ENCODE results near the gene ZNF777. TPM values are rescaled to one million over a fixed set of nuclear protein-coding genes. Genes with fewer than 3 reads are reported as not detected.
A peak's percentile ranks its signal among the peaks of the same experiment; 100 is the strongest.

ZNF777 gene
- total and polyA plus RNA-seq, 9 of the 15 experiments (the other 6 are each of a cell fraction or from before 2014, with no cell fraction given): 0.11 to 32.6 (median 9.0) TPM

DNA sequence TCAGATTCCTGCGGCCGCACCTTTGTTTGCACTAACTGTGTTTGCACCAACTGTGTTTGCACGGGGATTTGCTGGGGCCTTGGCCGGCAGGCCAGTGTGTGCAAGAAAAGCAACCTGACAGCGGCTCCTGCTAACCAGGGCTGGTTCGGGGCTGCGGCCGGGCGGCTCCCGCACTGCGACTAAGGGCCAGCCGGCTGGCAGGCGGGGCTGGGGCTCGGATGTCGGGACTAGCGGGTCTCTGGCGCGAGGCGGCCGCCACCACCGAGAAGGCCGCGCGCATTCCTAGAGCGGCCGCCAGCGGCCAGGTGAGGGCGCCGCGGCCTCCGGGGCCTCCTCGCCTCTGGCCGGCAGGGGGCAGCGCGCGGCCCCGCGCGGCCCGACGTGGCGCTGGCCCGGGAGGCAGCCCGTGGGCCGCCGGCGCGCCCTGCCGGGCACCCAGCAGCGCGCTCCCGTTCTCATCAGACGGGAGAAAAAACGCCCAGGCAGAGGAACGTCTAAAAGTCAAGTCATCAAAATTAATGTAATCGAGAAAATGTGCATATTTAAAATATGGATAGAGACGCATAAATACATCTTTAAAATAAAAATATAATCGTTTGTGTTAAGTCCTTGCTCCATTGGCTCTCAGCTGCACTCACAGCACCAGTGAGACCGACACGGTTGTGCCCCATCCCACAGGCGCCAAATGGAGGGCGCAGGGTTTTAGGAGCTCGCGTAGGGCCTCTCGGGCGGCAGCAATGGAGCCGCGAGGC is 38.5 kb downstream of the ZNF777 start (continued):
- TF ChIP-seq ZKSCAN8 (CRISPR knock-in tag; IDR thresholded peaks at IDR 0.05): no peak
- peak in 1 of 2 experiments; percentile 27; a peak in 1 of 4 replicates for TF ChIP-seq SRF (CRISPR knock-in tag; IDR thresholded peaks at IDR 0.05)
- no peak for TF ChIP-seq ZNF707 (CRISPR knock-in tag; conservative IDR thresholded peaks at IDR 0.05)
- 0 out of 2 replicates have a peak, but pooled peaks have one; percentile 13 for TF ChIP-seq HIVEP1 (CRISPR knock-in tag; IDR thresholded peaks at IDR 0.05)
- no peak for TF ChIP-seq ELF2 (CRISPR knock-in tag; IDR thresholded peaks at IDR 0.05)
- peak in 1 of 3 experiments; percentile 38; a peak in 1 of 6 replicates for TF ChIP-seq ZBTB11 (CRISPR knock-in tag; IDR thresholded peaks at IDR 0.05)
- TF ChIP-seq, protein P1, sequence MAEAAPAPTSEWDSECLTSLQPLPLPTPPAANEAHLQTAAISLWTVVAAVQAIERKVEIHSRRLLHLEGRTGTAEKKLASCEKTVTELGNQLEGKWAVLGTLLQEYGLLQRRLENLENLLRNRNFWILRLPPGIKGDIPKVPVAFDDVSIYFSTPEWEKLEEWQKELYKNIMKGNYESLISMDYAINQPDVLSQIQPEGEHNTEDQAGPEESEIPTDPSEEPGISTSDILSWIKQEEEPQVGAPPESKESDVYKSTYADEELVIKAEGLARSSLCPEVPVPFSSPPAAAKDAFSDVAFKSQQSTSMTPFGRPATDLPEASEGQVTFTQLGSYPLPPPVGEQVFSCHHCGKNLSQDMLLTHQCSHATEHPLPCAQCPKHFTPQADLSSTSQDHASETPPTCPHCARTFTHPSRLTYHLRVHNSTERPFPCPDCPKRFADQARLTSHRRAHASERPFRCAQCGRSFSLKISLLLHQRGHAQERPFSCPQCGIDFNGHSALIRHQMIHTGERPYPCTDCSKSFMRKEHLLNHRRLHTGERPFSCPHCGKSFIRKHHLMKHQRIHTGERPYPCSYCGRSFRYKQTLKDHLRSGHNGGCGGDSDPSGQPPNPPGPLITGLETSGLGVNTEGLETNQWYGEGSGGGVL (CRISPR knock-in tag; IDR thresholded peaks at IDR 0.05): no peak
- no peak for TF ChIP-seq RBM34 (IDR thresholded peaks at IDR 0.05; ENCODE audit: borderline replicate concordance, insufficient read depth, low read length)
- TF ChIP-seq HNRNPLL (IDR thresholded peaks at IDR 0.05; ENCODE audit: low read depth, low read length, poor library complexity, severe bottlenecking): no peak
- peak; percentile 89 for TF ChIP-seq L3MBTL2 (IDR thresholded peaks at IDR 0.05)
- TF ChIP-seq NFE2 (IDR thresholded peaks at IDR 0.05; ENCODE audit: low read depth): no peak; the same call in 1 of the 2 replicates
- no peak for TF ChIP-seq ZNF140 (CRISPR knock-in tag; IDR thresholded peaks at IDR 0.05)
- TF ChIP-seq ZZZ3 (IDR thresholded peaks at IDR 0.05): no peak
- TF ChIP-seq MCM7 (IDR thresholded peaks at IDR 0.05): no peak
- TF ChIP-seq OTX1 (CRISPR knock-in tag; IDR thresholded peaks at IDR 0.05): no peak
- TF ChIP-seq, protein P2, sequence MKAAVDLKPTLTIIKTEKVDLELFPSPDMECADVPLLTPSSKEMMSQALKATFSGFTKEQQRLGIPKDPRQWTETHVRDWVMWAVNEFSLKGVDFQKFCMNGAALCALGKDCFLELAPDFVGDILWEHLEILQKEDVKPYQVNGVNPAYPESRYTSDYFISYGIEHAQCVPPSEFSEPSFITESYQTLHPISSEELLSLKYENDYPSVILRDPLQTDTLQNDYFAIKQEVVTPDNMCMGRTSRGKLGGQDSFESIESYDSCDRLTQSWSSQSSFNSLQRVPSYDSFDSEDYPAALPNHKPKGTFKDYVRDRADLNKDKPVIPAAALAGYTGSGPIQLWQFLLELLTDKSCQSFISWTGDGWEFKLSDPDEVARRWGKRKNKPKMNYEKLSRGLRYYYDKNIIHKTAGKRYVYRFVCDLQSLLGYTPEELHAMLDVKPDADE (conservative IDR thresholded peaks at IDR 0.05; ENCODE audit: control insufficient read depth, low read depth, low read length): 0 out of 2 replicates have a peak, but pooled peaks have one; percentile 59

Data from K562 (cell line).